Smooth muscle cell (in vitro differentiated cells): ENCODE results near the gene TMEM220. TPM values are rescaled to one million over a fixed set of nuclear protein-coding genes. Genes with fewer than 3 reads are reported as not detected.
A peak's percentile ranks its signal among the peaks of the same experiment; 100 is the strongest.
"Not testable (repeated sequence)": the region's sequence is repeated elsewhere in the genome, so short reads cannot be mapped to it uniquely, and the experiment has no call there.

Experiments
- DNase-seq: peaks from one replicate; lab custom pipeline; 2025; ENCODE audit not compliant: unreplicated experiment; lab: John Stamatoyannopoulos, UW
- H2AFZ ChIP-seq: fragments of 200-600 bp; sonication (generic); 2 replicates; pipeline ENCODE4 v1.6.0; 2016; ENCODE audit warnings: antibody characterized with exemption, low read depth, mild to moderate bottlenecking
- H3F3A ChIP-seq: fragments of 200-600 bp; sonication (generic); 2 replicates; pipeline ENCODE4 v1.6.0; 2017; ENCODE audit warnings: antibody characterized with exemption, low read depth
- H3K27ac ChIP-seq: fragments of 200-600 bp; sonication (generic); 2 replicates; pipeline ENCODE4 v1.5.1; 2016; ENCODE audit warnings: low read depth, mild to moderate bottlenecking
- H3K27me3 ChIP-seq: fragments of 200-600 bp; sonication (generic); 2 replicates; pipeline ENCODE4 v1.6.1; 2016; ENCODE audit warnings: low read depth, mild to moderate bottlenecking
- H3K36me3 ChIP-seq: fragments of 200-600 bp; sonication (generic); 2 replicates; pipeline ENCODE4 v1.5.1; 2016; ENCODE audit warnings: low read depth
- H3K4me1 ChIP-seq: fragments of 200-600 bp; sonication (generic); 2 replicates; pipeline ENCODE4 v1.5.1; 2016; ENCODE audit warnings: low read depth
- H3K4me2 ChIP-seq: fragments of 200-600 bp; sonication (generic); 2 replicates; pipeline ENCODE4 v1.6.0; 2016; ENCODE audit warnings: mild to moderate bottlenecking
- H3K4me3 ChIP-seq: fragments of 200-600 bp; sonication (generic); 2 replicates; pipeline ENCODE4 v1.5.1; 2016; ENCODE audit warnings: mild to moderate bottlenecking
- H3K79me2 ChIP-seq: fragments of 200-600 bp; sonication (generic); 2 replicates; pipeline ENCODE4 v1.6.0; 2016; ENCODE audit warnings: low read depth, mild to moderate bottlenecking
- H3K9ac ChIP-seq: fragments of 200-600 bp; sonication (generic); 2 replicates; pipeline ENCODE4 v1.6.0; 2016; ENCODE audit warnings: low read depth
- H3K9me3 ChIP-seq: fragments of 200-600 bp; sonication (generic); replicated peaks from 2 replicates; pipeline ENCODE4 v1.5.1; 2016; ENCODE audit warnings: low read depth
- H4K20me1 ChIP-seq: fragments of 200-600 bp; sonication (generic); 2 replicates; pipeline ENCODE4 v1.6.0; 2016; ENCODE audit warnings: low read depth
- WGBS: methylation state at CpG from one replicate; pipeline ENCODE4 v1.1.7; 2016; ENCODE audit warnings: low lambda C conversion rate; 5-methylcytosine and 5-hydroxymethylcytosine counted together
- polyA plus RNA-seq: library from polyadenylated mRNA; unstranded; fragments of >200 nt; fragmentation: Nextera tagmentation; extraction: Ambion mirVana; gene quantifications from 2 replicates; pipeline ENCODE4 v1.2.1, GENCODE V29; 2016
- total RNA-seq: library from RNA; depleted of rRNA; stranded (reverse); fragments of >200 nt; gene quantifications from 2 replicates; pipeline ENCODE4 v1.2.3, GENCODE V29; 2014
- TF ChIP-seq, protein P1 (sequence below): fragments of 200-600 bp; sonication (generic); IDR thresholded peaks from 2 replicates; pipeline ENCODE4 v1.5.1; 2017; ENCODE audit warnings: borderline replicate concordance, mild to moderate bottlenecking, antibody characterized with exemption; ENCODE audit not compliant: insufficient read depth, poor library complexity, severe bottlenecking

TMEM220 gene
- total and polyA plus RNA-seq, 2 experiments from 2014 or later, result 3.5 to 5.5 TPM

DNA sequence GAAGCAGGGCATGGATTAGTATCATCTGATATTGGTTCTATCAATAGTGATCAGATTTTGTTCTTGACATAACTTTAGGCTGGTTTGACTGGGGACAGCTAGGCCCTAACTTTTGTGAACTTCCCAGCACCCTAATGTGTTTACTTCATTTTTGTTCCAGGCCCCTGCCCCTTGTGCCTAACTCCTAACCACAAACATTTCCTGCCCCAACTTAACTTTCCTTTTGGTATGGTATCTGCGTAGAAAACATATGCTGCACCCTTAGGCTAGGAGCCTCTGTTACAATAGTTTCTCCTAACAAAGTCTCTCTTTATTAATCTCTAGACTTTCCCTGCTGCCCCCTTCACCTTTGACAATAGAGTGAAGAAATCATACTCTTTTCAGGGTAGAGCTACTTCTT lies 30.0 kb downstream of the TMEM220 start:
- no peak overlapping the region for H2AFZ ChIP-seq
- no peak overlapping the region for H3K4me2 ChIP-seq
- no peaks in the 10 kb centered on the region for H3K27me3 ChIP-seq
- no peaks in the 10 kb centered on the region for H3K9me3 ChIP-seq
- WGBS, result 92% methylated on average over 1 of the region's 1 CpG
- H3K4me1 ChIP-seq, result peaks cover 14% of the 10 kb centered on the region
- no peak overlapping the region for H3K4me3 ChIP-seq
- H3K27ac ChIP-seq, result no peak overlapping the region
- H3K9ac ChIP-seq, result no peak overlapping the region
- H3K79me2 ChIP-seq, result peaks cover 58% of the 10 kb centered on the region
- no peaks in the 10 kb centered on the region for H4K20me1 ChIP-seq
- H3F3A ChIP-seq, result peaks cover 10% of the 10 kb centered on the region
- TF ChIP-seq, protein P1, sequence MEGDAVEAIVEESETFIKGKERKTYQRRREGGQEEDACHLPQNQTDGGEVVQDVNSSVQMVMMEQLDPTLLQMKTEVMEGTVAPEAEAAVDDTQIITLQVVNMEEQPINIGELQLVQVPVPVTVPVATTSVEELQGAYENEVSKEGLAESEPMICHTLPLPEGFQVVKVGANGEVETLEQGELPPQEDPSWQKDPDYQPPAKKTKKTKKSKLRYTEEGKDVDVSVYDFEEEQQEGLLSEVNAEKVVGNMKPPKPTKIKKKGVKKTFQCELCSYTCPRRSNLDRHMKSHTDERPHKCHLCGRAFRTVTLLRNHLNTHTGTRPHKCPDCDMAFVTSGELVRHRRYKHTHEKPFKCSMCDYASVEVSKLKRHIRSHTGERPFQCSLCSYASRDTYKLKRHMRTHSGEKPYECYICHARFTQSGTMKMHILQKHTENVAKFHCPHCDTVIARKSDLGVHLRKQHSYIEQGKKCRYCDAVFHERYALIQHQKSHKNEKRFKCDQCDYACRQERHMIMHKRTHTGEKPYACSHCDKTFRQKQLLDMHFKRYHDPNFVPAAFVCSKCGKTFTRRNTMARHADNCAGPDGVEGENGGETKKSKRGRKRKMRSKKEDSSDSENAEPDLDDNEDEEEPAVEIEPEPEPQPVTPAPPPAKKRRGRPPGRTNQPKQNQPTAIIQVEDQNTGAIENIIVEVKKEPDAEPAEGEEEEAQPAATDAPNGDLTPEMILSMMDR, result no peak
- no peak for DNase-seq
- no peaks in the 10 kb centered on the region for H3K36me3 ChIP-seq

DNA sequence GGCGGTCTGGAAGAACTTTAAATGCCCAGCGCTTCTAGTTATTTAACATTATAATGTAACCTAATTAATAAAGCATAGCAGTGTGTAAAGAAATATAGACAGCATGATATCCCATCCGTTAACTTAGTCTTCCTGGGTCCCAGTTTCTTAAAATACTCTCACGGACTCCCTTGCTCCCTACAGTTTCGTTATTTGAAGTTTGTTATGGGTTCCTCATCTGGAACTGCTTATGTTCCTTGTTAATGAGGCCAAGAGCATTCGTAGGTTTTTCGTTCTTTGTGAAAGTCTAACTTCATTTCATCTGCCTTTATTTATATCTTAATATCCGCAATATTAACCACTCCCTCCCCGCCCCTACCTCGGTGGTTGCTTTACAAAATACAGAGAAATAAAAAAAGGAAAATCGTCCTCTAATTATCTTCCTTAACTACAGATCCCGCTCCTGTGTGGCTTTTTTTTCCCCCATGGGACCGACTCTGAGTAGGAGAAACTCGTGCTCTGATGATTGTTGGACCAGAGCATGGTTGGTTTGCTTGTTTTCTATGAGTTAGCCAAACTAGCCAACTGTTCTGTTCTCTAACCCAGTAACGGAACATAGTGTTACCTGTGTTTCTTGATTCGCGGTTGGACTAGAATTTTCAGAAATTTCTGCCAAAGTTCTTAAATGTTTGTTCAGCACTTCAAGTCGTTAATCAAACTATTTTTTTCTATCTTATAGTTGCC lies 31.6 kb downstream of the TMEM220 start:
- no peak for DNase-seq
- no peaks in the 10 kb centered on the region for H4K20me1 ChIP-seq
- peaks cover 14% of the 10 kb centered on the region for H3K4me1 ChIP-seq
- H2AFZ ChIP-seq, result peak overlapping the region; percentile 90
- TF ChIP-seq, protein P1, result no peak
- H3K4me3 ChIP-seq, result peak overlapping the region; percentile 85
- H3K27me3 ChIP-seq, result no peaks in the 10 kb centered on the region
- H3K9ac ChIP-seq, result peak overlapping the region; percentile 95
- peak overlapping the region; percentile 99 for H3K4me2 ChIP-seq
- WGBS, result 19% methylated on average over 18 of the region's 18 CpGs
- H3K36me3 ChIP-seq, result no peaks in the 10 kb centered on the region
- no peaks in the 10 kb centered on the region for H3K9me3 ChIP-seq
- H3K27ac ChIP-seq, result peak overlapping the region; percentile 92
- H3K79me2 ChIP-seq, result peaks cover 71% of the 10 kb centered on the region
- peaks cover 10% of the 10 kb centered on the region for H3F3A ChIP-seq

DNA sequence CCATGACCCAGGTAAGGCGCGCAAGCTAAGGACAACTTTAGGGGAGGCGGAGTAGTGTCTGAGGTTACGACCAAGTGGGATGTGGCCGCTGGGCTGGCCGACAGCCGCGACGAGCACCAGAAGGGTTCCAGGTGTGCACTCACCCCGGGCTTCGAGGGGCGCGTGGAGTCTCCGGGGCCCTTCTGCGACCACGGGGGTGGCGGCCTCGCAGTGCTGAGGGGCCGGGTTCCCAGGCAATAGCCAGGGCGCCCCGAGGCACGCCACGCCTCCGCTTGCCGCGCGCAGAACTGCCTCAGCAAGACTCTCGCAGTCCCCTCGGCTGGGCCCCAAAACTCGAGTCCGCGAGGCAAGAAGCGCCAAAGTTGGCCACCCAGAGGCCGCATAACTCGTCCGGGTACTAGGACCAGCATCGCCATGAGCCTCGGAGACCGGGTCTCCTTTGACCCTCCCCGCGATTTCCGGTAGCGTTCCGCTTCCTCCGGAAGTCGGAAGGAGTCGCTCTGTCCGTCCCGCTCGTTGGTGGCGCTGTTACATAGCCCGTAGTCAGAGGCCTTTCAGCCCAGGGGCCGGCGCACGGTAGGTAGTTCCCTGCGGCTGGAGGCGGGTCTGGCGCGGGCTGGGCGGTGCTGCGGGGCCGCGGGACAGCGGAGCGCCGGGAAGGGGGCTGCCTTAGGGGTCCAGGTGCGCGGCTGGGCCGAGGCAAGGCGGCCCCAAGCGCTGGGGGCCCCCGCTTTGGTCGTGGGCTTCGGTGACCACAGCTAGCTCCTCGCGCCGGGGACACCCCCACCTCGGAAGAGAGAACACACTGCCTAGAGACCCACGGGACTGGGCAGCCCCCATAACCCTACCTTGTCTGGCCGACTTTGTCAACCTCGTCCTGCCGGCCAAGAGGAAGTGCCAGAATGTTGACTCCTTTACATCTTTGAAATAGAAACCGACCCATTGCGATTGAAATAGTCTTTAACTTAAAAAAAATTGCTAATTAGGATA lies 32.4 kb downstream of the TMEM220 start, which contains the start of the genes ADPRM and SCO1:
Gene ADPRM, plus strand, starts transcription at position 503 of the 990 bp plus-strand sequence. CDS start 7,333 bp downstream, outside the sequence.
Gene SCO1, minus strand, starts transcription at position 442 of the 990 bp plus-strand sequence. Its CDS starts 26 bp downstream, at position 416.
- H3K27ac ChIP-seq, result peak within 1 kb of the TSS; percentile 92
- peak within 1 kb of the TSS; percentile 99 for H3K4me2 ChIP-seq
- H2AFZ ChIP-seq, result peak within 1 kb of the TSS; percentile 90
- H3K79me2 ChIP-seq, result peaks cover 75% of the 10 kb centered on the region
- H3K4me1 ChIP-seq, result peaks cover 14% of the 10 kb centered on the region
- peaks cover 8% of the 10 kb centered on the region for H3K36me3 ChIP-seq
- H3F3A ChIP-seq, result peaks cover 10% of the 10 kb centered on the region
- TF ChIP-seq, protein P1, result peak; percentile 34
- peak; percentile 77 for DNase-seq
- WGBS, result under 1% methylated on average over 70 of the region's 84 CpGs
- H3K27me3 ChIP-seq, result no peaks in the 10 kb centered on the region
- peak within 1 kb of the TSS; percentile 95 for H3K9ac ChIP-seq
- peak within 1 kb of the TSS; percentile 85 for H3K4me3 ChIP-seq
- no peaks in the 10 kb centered on the region for H3K9me3 ChIP-seq
- no peaks in the 10 kb centered on the region for H4K20me1 ChIP-seq

DNA sequence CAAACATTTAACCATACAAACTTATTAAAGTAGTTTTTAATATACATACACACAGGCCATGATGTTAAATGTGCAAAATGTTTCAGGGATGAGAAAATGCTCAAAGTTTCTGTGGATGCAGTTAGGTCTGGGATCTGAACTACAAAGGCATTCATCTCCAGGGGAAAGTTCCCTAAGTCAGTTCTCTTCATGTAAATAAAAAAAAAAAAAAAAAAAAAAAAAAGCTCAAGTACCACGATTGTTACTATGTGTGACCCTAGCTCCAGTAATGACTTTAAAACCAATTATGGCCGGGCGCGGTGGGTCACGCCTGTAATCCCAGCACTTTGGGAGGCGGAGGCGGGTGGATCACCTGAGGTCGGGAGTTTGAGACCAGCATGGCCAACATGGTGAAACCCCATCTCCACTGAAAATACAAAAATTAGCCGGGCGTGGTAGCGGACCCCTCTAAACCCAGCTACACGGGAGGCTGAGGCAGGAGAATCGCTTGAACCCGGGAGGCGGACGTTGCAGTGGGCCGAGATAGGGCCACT lies 33.9 kb downstream of the TMEM220 start:
- Histone ChIP-seq H3K4me2 (peak overlapping the region; percentile 99), H3K36me3 (peaks cover 20% of the 10 kb centered on the region), H3K79me2 (peaks cover 81% of the 10 kb centered on the region), H3K9ac (peak overlapping the region; percentile 95), H3K4me3 (peak overlapping the region; percentile 85), H3K4me1 (peaks cover 14% of the 10 kb centered on the region)
- H2AFZ ChIP-seq, H4K20me1 ChIP-seq, H3K27ac ChIP-seq, H3K27me3 ChIP-seq, H3F3A ChIP-seq, DNase-seq, H3K9me3 ChIP-seq: not testable (repeated sequence)
- WGBS, result 84% methylated on average over 17 of the region's 17 CpGs
